ENCODE results near the gene GEMIN8.

GEMIN8 gene

GRCh38 chrX:13985697-13986435 is 43.8 kb downstream of the GEMIN8 start:
- Histone ChIP-seq H3K36me3 (ENCODE audit: insufficient read depth, low read length) (no peaks in the 10 kb centered on the region), H3K27me3 (ENCODE audit: control insufficient read depth in 1 of 2, insufficient read depth in 2 of 2, low read length in 2 of 2) (peaks cover 0 to 5% of the 10 kb centered on the region in 2 donors), H3K4me1 (ENCODE audit: insufficient read depth, low read length) (no peaks in the 10 kb centered on the region), H3K27ac (ENCODE audit: low read depth, low read length) (no peak overlapping the region), H3K9ac (ENCODE audit: low read length) (no peak overlapping the region), H3K9me3 (ENCODE audit: low read length) (no peaks in the 10 kb centered on the region), H3K4me3 (ENCODE audit: low read depth in 1 of 2, low read length in 2 of 2) (no peak overlapping the region)

GRCh38 chrX:13983734-13984133 is 46.0 kb downstream of the GEMIN8 start:
- no peaks in the 10 kb centered on the region for H3K9me3 ChIP-seq (ENCODE audit: low read length)
- H3K36me3 ChIP-seq (ENCODE audit: insufficient read depth, low read length): no peaks in the 10 kb centered on the region
- H3K4me3 ChIP-seq (ENCODE audit: low read depth in 1 of 2, low read length in 2 of 2): no peak overlapping the region

GRCh38 chrX:13968198-13968597 is 61.5 kb downstream of the GEMIN8 start:
- Histone ChIP-seq H3K36me3 (ENCODE audit: insufficient read depth, low read length) (no peaks in the 10 kb centered on the region), H3K27ac (ENCODE audit: low read depth, low read length) (no peak overlapping the region), H3K4me1 (ENCODE audit: insufficient read depth, low read length) (no peaks in the 10 kb centered on the region), H3K27me3 (ENCODE audit: control insufficient read depth in 1 of 2, insufficient read depth in 2 of 2, low read length in 2 of 2) (peaks cover 3 to 10% of the 10 kb centered on the region in 2 donors), H3K4me3 (ENCODE audit: low read depth in 1 of 2, low read length in 2 of 2) (no peak overlapping the region), H3K9ac (ENCODE audit: low read length) (no peak overlapping the region), H3K9me3 (ENCODE audit: low read length) (no peaks in the 10 kb centered on the region)

More at GRCh38 chrX:13983734-13984133, 46.0 kb downstream of the GEMIN8 start:
- Histone ChIP-seq H3K27me3 (ENCODE audit: control insufficient read depth in 1 of 2, insufficient read depth in 2 of 2, low read length in 2 of 2) (peaks cover 0 to 5% of the 10 kb centered on the region in 2 donors), H3K4me1 (ENCODE audit: insufficient read depth, low read length) (no peaks in the 10 kb centered on the region), H3K27ac (ENCODE audit: low read depth, low read length) (no peak overlapping the region), H3K9ac (ENCODE audit: low read length) (no peak overlapping the region)

- Histone ChIP-seq H3K27me3 (ENCODE audit: control insufficient read depth in 1 of 2, insufficient read depth in 2 of 2, low read length in 2 of 2) (peaks cover 3 to 10% of the 10 kb centered on the region in 2 donors), H3K4me1 (ENCODE audit: insufficient read depth, low read length) (no peaks in the 10 kb centered on the region), H3K27ac (ENCODE audit: low read depth, low read length) (no peak overlapping the region), H3K36me3 (ENCODE audit: insufficient read depth, low read length) (no peaks in the 10 kb centered on the region), H3K4me3 (ENCODE audit: low read depth in 1 of 2, low read length in 2 of 2) (no peak overlapping the region), H3K9ac (ENCODE audit: low read length) (no peak overlapping the region), H3K9me3 (ENCODE audit: low read length) (no peaks in the 10 kb centered on the region)
Measured at GRCh38 chrX:13967636-13968035, 62.1 kb downstream of the GEMIN8 start.

- Histone ChIP-seq H3K9me3 (ENCODE audit: low read length) (no peaks in the 10 kb centered on the region), H3K27ac (ENCODE audit: low read depth, low read length) (no peak overlapping the region), H3K4me1 (ENCODE audit: insufficient read depth, low read length) (no peaks in the 10 kb centered on the region), H3K9ac (ENCODE audit: low read length) (no peak overlapping the region), H3K4me3 (ENCODE audit: low read depth in 1 of 2, low read length in 2 of 2) (no peak overlapping the region), H3K36me3 (ENCODE audit: insufficient read depth, low read length) (no peaks in the 10 kb centered on the region), H3K27me3 (ENCODE audit: control insufficient read depth in 1 of 2, insufficient read depth in 2 of 2, low read length in 2 of 2) (peaks cover 3 to 10% of the 10 kb centered on the region in 2 donors)
Measured at GRCh38 chrX:13966793-13967125, 62.9 kb downstream of the GEMIN8 start.

GRCh38 chrX:13966071-13966792 is 63.5 kb downstream of the GEMIN8 start:
- Histone ChIP-seq H3K4me1 (ENCODE audit: insufficient read depth, low read length) (no peaks in the 10 kb centered on the region), H3K27me3 (ENCODE audit: control insufficient read depth in 1 of 2, insufficient read depth in 2 of 2, low read length in 2 of 2) (peaks cover 3 to 10% of the 10 kb centered on the region in 2 donors), H3K36me3 (ENCODE audit: insufficient read depth, low read length) (no peaks in the 10 kb centered on the region), H3K27ac (ENCODE audit: low read depth, low read length) (no peak overlapping the region), H3K9ac (ENCODE audit: low read length) (no peak overlapping the region), H3K9me3 (ENCODE audit: low read length) (no peaks in the 10 kb centered on the region), H3K4me3 (ENCODE audit: low read depth in 1 of 2, low read length in 2 of 2) (no peak overlapping the region)

- Histone ChIP-seq H3K4me1 (ENCODE audit: insufficient read depth, low read length) (no peaks in the 10 kb centered on the region), H3K27me3 (ENCODE audit: control insufficient read depth in 1 of 2, insufficient read depth in 2 of 2, low read length in 2 of 2) (peaks cover 3 to 10% of the 10 kb centered on the region in 2 donors), H3K4me3 (ENCODE audit: low read depth in 1 of 2, low read length in 2 of 2) (no peak overlapping the region)
Measured at GRCh38 chrX:13965531-13965930, 64.2 kb downstream of the GEMIN8 start.

GRCh38 chrX:13956998-13957397 is 72.7 kb downstream of the GEMIN8 start:
- Histone ChIP-seq H3K27ac (ENCODE audit: low read depth, low read length) (no peak overlapping the region), H3K36me3 (ENCODE audit: insufficient read depth, low read length) (no peaks in the 10 kb centered on the region), H3K9me3 (ENCODE audit: low read length) (no peaks in the 10 kb centered on the region), H3K4me1 (ENCODE audit: insufficient read depth, low read length) (no peaks in the 10 kb centered on the region), H3K27me3 (ENCODE audit: control insufficient read depth in 1 of 2, insufficient read depth in 2 of 2, low read length in 2 of 2) (peaks cover 0 to 4% of the 10 kb centered on the region in 2 donors), H3K4me3 (ENCODE audit: low read depth in 1 of 2, low read length in 2 of 2) (no peak overlapping the region), H3K9ac (ENCODE audit: low read length) (no peak overlapping the region)

More at GRCh38 chrX:13965531-13965930, 64.2 kb downstream of the GEMIN8 start:
- Histone ChIP-seq H3K9me3 (ENCODE audit: low read length) (no peaks in the 10 kb centered on the region), H3K36me3 (ENCODE audit: insufficient read depth, low read length) (no peaks in the 10 kb centered on the region), H3K27ac (ENCODE audit: low read depth, low read length) (no peak overlapping the region), H3K9ac (ENCODE audit: low read length) (no peak overlapping the region)

All from muscle layer of colon (tissue), 2 donors.